ENCODE data around the gene DOK3. TPM values are rescaled to one million over a fixed set of nuclear protein-coding genes. Genes with fewer than 3 reads are reported as not detected.

DOK3 gene
- total and polyA plus RNA-seq, 2 of the 13 experiments (the other 11 are each of a cell fraction or from before 2014, with no cell fraction given): 1.4 to 1.5 TPM

DNA sequence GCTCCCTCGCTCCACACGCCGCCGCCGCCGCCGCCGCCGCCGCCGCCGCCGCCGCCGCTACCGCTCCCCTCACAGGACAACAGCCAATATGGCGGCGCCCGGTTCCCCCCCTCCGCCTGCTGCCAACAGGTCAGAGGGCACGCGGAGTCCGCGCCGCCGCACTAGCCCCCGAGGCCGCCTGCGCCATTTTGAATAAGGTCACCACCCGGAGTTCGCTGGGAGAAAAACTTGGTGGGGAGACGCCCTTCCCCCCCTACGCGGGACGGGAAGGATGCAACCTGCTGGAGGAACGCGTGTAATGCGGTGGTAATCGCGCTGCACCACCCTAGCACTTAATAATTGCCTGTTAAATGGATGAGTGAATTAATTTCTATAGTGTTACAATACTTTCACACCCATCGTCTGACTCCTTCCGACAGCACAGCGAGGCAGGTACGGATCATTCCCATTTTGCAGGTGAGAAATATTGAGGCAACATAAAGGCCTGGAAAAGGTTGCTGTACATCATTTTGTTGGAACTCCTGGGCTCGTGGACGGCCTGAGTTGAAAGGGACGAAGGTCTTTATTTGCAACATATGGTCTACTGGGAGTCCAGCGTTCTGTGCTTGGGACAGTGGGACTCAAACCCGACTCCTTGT is 45.0 kb upstream of the DOK3 start, which contains the start of gene FAM193B (continued):
- TF ChIP-seq MED8 (CRISPR knock-in tag; IDR thresholded peaks at IDR 0.05; ENCODE audit: insufficient replicate concordance) (no peak), TEAD3 (CRISPR knock-in tag; optimal IDR thresholded peaks at IDR 0.05; ENCODE audit: borderline replicate concordance) (peak; percentile 45), IRF2 (CRISPR knock-in tag; IDR thresholded peaks at IDR 0.05) (peak; percentile 67), HMG20B (CRISPR knock-in tag; conservative IDR thresholded peaks at IDR 0.05) (no peak), ZNF501 (CRISPR knock-in tag; IDR thresholded peaks at IDR 0.05) (no peak), ZNF83 (CRISPR knock-in tag; IDR thresholded peaks at IDR 0.05; ENCODE audit: borderline replicate concordance) (no peak), ASH2L (IDR thresholded peaks at IDR 0.05; ENCODE audit: insufficient read length, low read depth, low read length) (no peak), ZNF274 (CRISPR knock-in tag; IDR thresholded peaks at IDR 0.05) (peak; percentile 59; the same call in 1 of the 2 replicates), ZNF850 (CRISPR knock-in tag; conservative IDR thresholded peaks at IDR 0.05) (no peak), ZNF879 (CRISPR knock-in tag; IDR thresholded peaks at IDR 0.05) (no peak), ZC3H13 (CRISPR knock-in tag; IDR thresholded peaks at IDR 0.05) (0 out of 2 replicates have a peak, but pooled peaks have one; percentile 64), AFF4 (CRISPR knock-in tag; IDR thresholded peaks at IDR 0.05) (no peak), ZNF772 (CRISPR knock-in tag; IDR thresholded peaks at IDR 0.05) (no peak), HMG20A (CRISPR knock-in tag; IDR thresholded peaks at IDR 0.05; ENCODE audit: borderline replicate concordance) (no peak), MAFK (conservative IDR thresholded peaks at IDR 0.05 in 1 of 2, IDR thresholded peaks at IDR 0.05 in 1 of 2; ENCODE audit: low read length in 2 of 2) (no peak), HMGA1 (CRISPR knock-in tag; conservative IDR thresholded peaks at IDR 0.05) (no peak), ZNF292 (CRISPR knock-in tag; IDR thresholded peaks at IDR 0.05; ENCODE audit: borderline replicate concordance, low read depth) (no peak), ZNF10 (CRISPR knock-in tag; IDR thresholded peaks at IDR 0.05; ENCODE audit: borderline replicate concordance, low read depth) (no peak), FOXC1 (CRISPR knock-in tag; IDR thresholded peaks at IDR 0.05; ENCODE audit: borderline replicate concordance) (no peak), HNF4G (IDR thresholded peaks at IDR 0.05; ENCODE audit: borderline replicate concordance, low read depth, low read length) (no peak), HNF4G (CRISPR knock-in tag; IDR thresholded peaks at IDR 0.05; ENCODE audit: borderline replicate concordance, low read depth) (no peak)
- TF ChIP-seq, protein P1, sequence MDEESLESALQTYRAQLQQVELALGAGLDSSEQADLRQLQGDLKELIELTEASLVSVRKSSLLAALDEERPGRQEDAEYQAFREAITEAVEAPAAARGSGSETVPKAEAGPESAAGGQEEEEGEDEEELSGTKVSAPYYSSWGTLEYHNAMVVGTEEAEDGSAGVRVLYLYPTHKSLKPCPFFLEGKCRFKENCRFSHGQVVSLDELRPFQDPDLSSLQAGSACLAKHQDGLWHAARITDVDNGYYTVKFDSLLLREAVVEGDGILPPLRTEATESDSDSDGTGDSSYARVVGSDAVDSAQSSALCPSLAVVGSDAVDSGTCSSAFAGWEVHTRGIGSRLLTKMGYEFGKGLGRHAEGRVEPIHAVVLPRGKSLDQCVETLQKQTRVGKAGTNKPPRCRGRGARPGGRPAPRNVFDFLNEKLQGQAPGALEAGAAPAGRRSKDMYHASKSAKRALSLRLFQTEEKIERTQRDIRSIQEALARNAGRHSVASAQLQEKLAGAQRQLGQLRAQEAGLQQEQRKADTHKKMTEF (CRISPR knock-in tag; IDR thresholded peaks at IDR 0.05): peak; percentile 38; the same call in 1 of the 2 replicates
- TF ChIP-seq, protein P2, sequence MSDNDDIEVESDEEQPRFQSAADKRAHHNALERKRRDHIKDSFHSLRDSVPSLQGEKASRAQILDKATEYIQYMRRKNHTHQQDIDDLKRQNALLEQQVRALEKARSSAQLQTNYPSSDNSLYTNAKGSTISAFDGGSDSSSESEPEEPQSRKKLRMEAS (IDR thresholded peaks at IDR 0.05): 0 out of 2 replicates have a peak, but pooled peaks have one; percentile 36
